Measurements from ENCODE around the gene DOP1A.

DOP1A gene

GRCh38 chr6:83067448-83068439 lies at the start of gene DOP1A:
Gene DOP1A (plus strand): TSS chr6:83067671. CDS start chr6:83096978, 29,307 bp downstream.
- peak; percentile 98 for DNase-seq (ENCODE audit: low read depth)
- TF ChIP-seq CTCF (IDR thresholded peaks at IDR 0.05; ENCODE audit: insufficient read depth, low read depth, low read length, missing control alignments) = peak; percentile 88
- peak within 1 kb of the TSS; percentile 68 for H3K4me3 ChIP-seq (ENCODE audit: low read depth, low read length)

GRCh38 chr6:83019741-83020140 lies 47.7 kb upstream of the DOP1A start:
- no peak overlapping the region for H3K4me3 ChIP-seq (ENCODE audit: low read depth, low read length)
- no peak for DNase-seq (ENCODE audit: low read depth)
- TF ChIP-seq CTCF (IDR thresholded peaks at IDR 0.05; ENCODE audit: insufficient read depth, low read depth, low read length, missing control alignments) = no peak

GRCh38 chr6:83031689-83032088 lies 35.8 kb upstream of the DOP1A start:
- H3K4me3 ChIP-seq (ENCODE audit: low read depth, low read length) = no peak overlapping the region
- DNase-seq (ENCODE audit: low read depth) = no peak
- no peak for TF ChIP-seq CTCF (IDR thresholded peaks at IDR 0.05; ENCODE audit: insufficient read depth, low read depth, low read length, missing control alignments)

- no peak for TF ChIP-seq CTCF (IDR thresholded peaks at IDR 0.05; ENCODE audit: insufficient read depth, low read depth, low read length, missing control alignments)
- DNase-seq (ENCODE audit: low read depth) = no peak
- no peak overlapping the region for H3K4me3 ChIP-seq (ENCODE audit: low read depth, low read length)
These were observed 29.2 kb upstream of the DOP1A start for GRCh38 chr6:83038246-83038645.

- TF ChIP-seq CTCF (IDR thresholded peaks at IDR 0.05; ENCODE audit: insufficient read depth, low read depth, low read length, missing control alignments) = no peak
- DNase-seq (ENCODE audit: low read depth) = no peak
- H3K4me3 ChIP-seq (ENCODE audit: low read depth, low read length) = no peak overlapping the region
These were observed 24.9 kb upstream of the DOP1A start for GRCh38 chr6:83042467-83043053.

GRCh38 chr6:83044091-83044768 lies 23.2 kb upstream of the DOP1A start:
- no peak for TF ChIP-seq CTCF (IDR thresholded peaks at IDR 0.05; ENCODE audit: insufficient read depth, low read depth, low read length, missing control alignments)
- no peak overlapping the region for H3K4me3 ChIP-seq (ENCODE audit: low read depth, low read length)
- no peak for DNase-seq (ENCODE audit: low read depth)

Measured in GM12865 (cell line).